HG02973 (cell line): ENCODE results near the gene TBC1D1.
A peak's percentile ranks its signal among the peaks of the same experiment; 100 is the strongest.

Experiments used
- ATAC-seq: cut with Tn5 transposase; IDR thresholded peaks from one replicate; pipeline ENCODE4 v1.9.1; 2021; ENCODE audit warnings: moderate library complexity; ENCODE audit not compliant: unreplicated experiment

The TBC1D1 gene

GRCh38 chr4:37988670-37989069 lies 97.8 kb downstream of the TBC1D1 start:
- no peak for ATAC-seq

- no peak for ATAC-seq
Measured at GRCh38 chr4:37989398-37990260, 98.7 kb downstream of the TBC1D1 start.

GRCh38 chr4:37990731-37991245 lies 99.9 kb downstream of the TBC1D1 start:
- ATAC-seq = no peak

GRCh38 chr4:37991623-37992410 lies 100.9 kb downstream of the TBC1D1 start:
- ATAC-seq = no peak

- no peak for ATAC-seq
Measured at GRCh38 chr4:37993806-37994205, 102.9 kb downstream of the TBC1D1 start.

- ATAC-seq = peak; percentile 54
Measured at GRCh38 chr4:37994569-37994968, 103.7 kb downstream of the TBC1D1 start.

- ATAC-seq = no peak
Measured at GRCh38 chr4:37995299-37995821, 104.5 kb downstream of the TBC1D1 start.

- no peak for ATAC-seq
Measured at GRCh38 chr4:37995981-37996775, 105.3 kb downstream of the TBC1D1 start.

GRCh38 chr4:37998226-37998625 lies 107.3 kb downstream of the TBC1D1 start:
- no peak for ATAC-seq

GRCh38 chr4:37999000-37999716 lies 108.3 kb downstream of the TBC1D1 start:
- ATAC-seq = no peak

GRCh38 chr4:37999965-38000364 lies 109.1 kb downstream of the TBC1D1 start:
- ATAC-seq = no peak

- no peak for ATAC-seq
Measured at GRCh38 chr4:38001927-38002326, 111.0 kb downstream of the TBC1D1 start.

GRCh38 chr4:38002451-38003071 lies 111.7 kb downstream of the TBC1D1 start:
- no peak for ATAC-seq

GRCh38 chr4:38003102-38003501 lies 112.2 kb downstream of the TBC1D1 start:
- no peak for ATAC-seq

- ATAC-seq = no peak
Measured at GRCh38 chr4:38003628-38004027, 112.7 kb downstream of the TBC1D1 start.

GRCh38 chr4:38004062-38004461 lies 113.2 kb downstream of the TBC1D1 start:
- ATAC-seq = no peak

- no peak for ATAC-seq
Measured at GRCh38 chr4:38004887-38005286, 114.0 kb downstream of the TBC1D1 start.

- no peak for ATAC-seq
Measured at GRCh38 chr4:38005637-38006036, 114.8 kb downstream of the TBC1D1 start.

- no peak for ATAC-seq
Measured at GRCh38 chr4:38007645-38008044, 116.8 kb downstream of the TBC1D1 start.

- no peak for ATAC-seq
Measured at GRCh38 chr4:38008571-38009021, 117.7 kb downstream of the TBC1D1 start.
